Neural cell (in vitro differentiated cells): ENCODE measurements around the gene TOX4. TPM values are rescaled to one million over a fixed set of nuclear protein-coding genes. Genes with fewer than 3 reads are reported as not detected.
A peak's percentile ranks its signal among the peaks of the same experiment; 100 is the strongest.

Experiments
- H2AFZ ChIP-seq: fragments of 200-600, 300-800 bp; sonication (generic), shearing (Covaris generic); 2 replicates; pipeline ENCODE4 v1.6.0; 2014; ENCODE audit warnings: low read depth, mild to moderate bottlenecking, antibody characterized with exemption, low read length, moderate library complexity
- H3F3A ChIP-seq: fragments of 200-600 bp; shearing (Covaris generic); 2 replicates; pipeline ENCODE4 v1.6.1; 2016; ENCODE audit warnings: mild to moderate bottlenecking, moderate library complexity, mixed read lengths, antibody characterized with exemption, low read length; ENCODE audit not compliant: insufficient read depth, poor library complexity, severe bottlenecking
- H3K27ac ChIP-seq: fragments of 200-600, 300-800 bp; sonication (generic), shearing (Covaris generic); 2 replicates; pipeline ENCODE4 v1.5.1; 2014; ENCODE audit warnings: mild to moderate bottlenecking, low read length, moderate library complexity
- H3K27me3 ChIP-seq: fragments of 300-800, 200-600 bp; sonication (generic), shearing (Covaris generic); 2 replicates; pipeline ENCODE4 v1.6.0; 2014; ENCODE audit warnings: mild to moderate bottlenecking, low read depth, low read length, moderate library complexity; ENCODE audit not compliant: insufficient read depth
- H3K36me3 ChIP-seq: fragments of 300-800, 200-600 bp; sonication (generic), shearing (Covaris generic); 2 replicates; pipeline ENCODE4 v1.5.1; 2014; ENCODE audit warnings: mild to moderate bottlenecking, antibody characterized with exemption, low read length, moderate library complexity; ENCODE audit not compliant: insufficient read depth
- H3K4me2 ChIP-seq: fragments of 300-800, 200-600 bp; sonication (generic), shearing (Covaris generic); 2 replicates; pipeline ENCODE4 v1.6.0; 2014; ENCODE audit warnings: mild to moderate bottlenecking, low read length
- H3K4me3 ChIP-seq: fragments of 300-800, 200-600 bp; sonication (generic), shearing (Covaris generic); 2 replicates; pipeline ENCODE4 v1.5.1; 2014; ENCODE audit warnings: mild to moderate bottlenecking, low read length, moderate library complexity
- H3K79me2 ChIP-seq: fragments of 200-600 bp; shearing (Covaris generic); replicated peaks from 2 replicates; pipeline ENCODE4 v1.6.0; 2014; ENCODE audit warnings: mild to moderate bottlenecking, low read length, moderate library complexity; ENCODE audit not compliant: insufficient read depth
- H3K9ac ChIP-seq: fragments of 300-800, 200-600 bp; sonication (generic), shearing (Covaris generic); 2 replicates; pipeline ENCODE4 v1.6.1; 2016; ENCODE audit warnings: mild to moderate bottlenecking, low read length, mixed read lengths
- H3K9me2 ChIP-seq: fragments of 200-600 bp; shearing (Covaris generic); 2 replicates; pipeline ENCODE4 v1.6.1; 2016; ENCODE audit warnings: mild to moderate bottlenecking, low read length, mixed read lengths; ENCODE audit not compliant: insufficient read depth
- H3K9me3 ChIP-seq: fragments of 200-600, 300-800 bp; sonication (generic), shearing (Covaris generic); 2 replicates; pipeline ENCODE4 v1.6.1; 2016; ENCODE audit warnings: mild to moderate bottlenecking, mixed run types, low read length, moderate library complexity, mixed read lengths
- H4K20me1 ChIP-seq: fragments of 200-600 bp; shearing (Covaris generic); 2 replicates; pipeline ENCODE4 v1.6.1; 2016; ENCODE audit warnings: mild to moderate bottlenecking, mixed run types; ENCODE audit not compliant: insufficient read depth
- CTCF ChIP-seq: fragments of 450-650 bp; IDR thresholded peaks from 2 replicates; pipeline ENCODE4 v1.5.1; 2014; ENCODE audit warnings: antibody characterized with exemption, mild to moderate bottlenecking, moderate library complexity; ENCODE audit not compliant: poor library complexity, severe bottlenecking
- EP300 ChIP-seq: fragments of 450-650 bp; conservative IDR thresholded peaks from 2 replicates; pipeline ENCODE4 v1.6.1; 2014; ENCODE audit warnings: antibody characterized with exemption, mild to moderate bottlenecking, moderate library complexity; ENCODE audit not compliant: poor library complexity, severe bottlenecking
- EZH2 ChIP-seq: fragments of 200-600, 300-800 bp; shearing (Covaris generic), sonication (generic); IDR thresholded peaks from 2 replicates; pipeline ENCODE4 v1.6.1; 2014; ENCODE audit warnings: antibody characterized with exemption, low read length, borderline replicate concordance, mild to moderate bottlenecking; ENCODE audit not compliant: insufficient read depth, poor library complexity, severe bottlenecking
- MXI1 ChIP-seq: fragments of 450-650 bp; conservative IDR thresholded peaks from 2 replicates; pipeline ENCODE4 v1.6.1; 2014; ENCODE audit warnings: antibody characterized with exemption, mild to moderate bottlenecking; ENCODE audit not compliant: poor library complexity, severe bottlenecking
- POLR2AphosphoS5 ChIP-seq: IDR thresholded peaks from 2 replicates; pipeline ENCODE4 v1.6.1; 2012
- RAD21 ChIP-seq: fragments of 450-650 bp; conservative IDR thresholded peaks from 2 replicates; pipeline ENCODE4 v1.6.1; 2014; ENCODE audit warnings: antibody characterized with exemption, mild to moderate bottlenecking, moderate library complexity
- REST ChIP-seq: IDR thresholded peaks from 2 replicates; pipeline ENCODE4 v1.6.1; 2012; ENCODE audit warnings: borderline replicate concordance
- SMC3 ChIP-seq: fragments of 450-650 bp; conservative IDR thresholded peaks from 2 replicates; pipeline ENCODE4 v1.6.1; 2014; ENCODE audit warnings: antibody characterized with exemption, mild to moderate bottlenecking, moderate library complexity; ENCODE audit not compliant: poor library complexity
- TAF1 ChIP-seq: IDR thresholded peaks from 2 replicates; pipeline ENCODE4 v1.6.1; 2012; ENCODE audit warnings: low read depth
- polyA plus RNA-seq: library from polyadenylated mRNA; depleted of rRNA; stranded (reverse); fragments of >200 nt; gene quantifications from 2 replicates; pipeline ENCODE4 v1.2.3, GENCODE V29; 2014

The TOX4 gene
- polyA plus RNA-seq, 1 donor from 2014 or later, result 56.8 TPM

GRCh38 chr14:21525571-21525961 is 48.6 kb downstream of the TOX4 start:
- Histone ChIP-seq H3K79me2 (peaks cover 40% of the 10 kb centered on the region), H3K9me3 (no peaks in the 10 kb centered on the region), H3K27ac (peak overlapping the region; percentile 96), H3K4me2 (peak overlapping the region; percentile 88), H3K27me3 (no peaks in the 10 kb centered on the region), H3F3A (peaks cover 3% of the 10 kb centered on the region), H3K9ac (peak overlapping the region; percentile 98), H3K9me2 (no peaks in the 10 kb centered on the region), H2AFZ (peak overlapping the region; percentile 91), H3K4me3 (peak overlapping the region; percentile 88), H4K20me1 (no peaks in the 10 kb centered on the region), H3K36me3 (peaks cover 12% of the 10 kb centered on the region)
- TF ChIP-seq EZH2 (no peak), POLR2AphosphoS5 (no peak)

GRCh38 chr14:21525962-21526671 is 49.1 kb downstream of the TOX4 start, which contains the start of gene SALL2:
SALL2 (minus strand) TSS chr14:21526346; CDS start chr14:21526127, 219 bp downstream.
- peaks cover 12% of the 10 kb centered on the region for H3K36me3 ChIP-seq
- H3K4me3 ChIP-seq, result peak within 1 kb of the TSS; percentile 88
- H3K9ac ChIP-seq, result peak within 1 kb of the TSS; percentile 98
- TF ChIP-seq CTCF, result no peak
- TF ChIP-seq SMC3, result no peak
- TF ChIP-seq POLR2AphosphoS5, result peak; percentile 83
- no peak for TF ChIP-seq RAD21
- peak; percentile 74 for TF ChIP-seq REST
- peak; percentile 79 for TF ChIP-seq TAF1
- no peak for TF ChIP-seq EZH2
- no peak for TF ChIP-seq EP300
- TF ChIP-seq MXI1, result no peak
- H3K79me2 ChIP-seq, result peaks cover 46% of the 10 kb centered on the region
- H4K20me1 ChIP-seq, result no peaks in the 10 kb centered on the region
- H3F3A ChIP-seq, result peaks cover 3% of the 10 kb centered on the region
- no peaks in the 10 kb centered on the region for H3K9me2 ChIP-seq
- no peaks in the 10 kb centered on the region for H3K9me3 ChIP-seq
- peak within 1 kb of the TSS; percentile 91 for H2AFZ ChIP-seq
- H3K27ac ChIP-seq, result peak within 1 kb of the TSS; percentile 96
- peak within 1 kb of the TSS; percentile 88 for H3K4me2 ChIP-seq
- no peaks in the 10 kb centered on the region for H3K27me3 ChIP-seq
